ENCODE data around the gene NELFCD. TPM values are rescaled to one million over a fixed set of nuclear protein-coding genes. Genes with fewer than 3 reads are reported as not detected.
A peak's percentile ranks its signal among the peaks of the same experiment; 100 is the strongest.

The NELFCD gene
- polyA plus RNA-seq, 3 donors = 49.0 to 74.8 (median 50.1) TPM

DNA sequence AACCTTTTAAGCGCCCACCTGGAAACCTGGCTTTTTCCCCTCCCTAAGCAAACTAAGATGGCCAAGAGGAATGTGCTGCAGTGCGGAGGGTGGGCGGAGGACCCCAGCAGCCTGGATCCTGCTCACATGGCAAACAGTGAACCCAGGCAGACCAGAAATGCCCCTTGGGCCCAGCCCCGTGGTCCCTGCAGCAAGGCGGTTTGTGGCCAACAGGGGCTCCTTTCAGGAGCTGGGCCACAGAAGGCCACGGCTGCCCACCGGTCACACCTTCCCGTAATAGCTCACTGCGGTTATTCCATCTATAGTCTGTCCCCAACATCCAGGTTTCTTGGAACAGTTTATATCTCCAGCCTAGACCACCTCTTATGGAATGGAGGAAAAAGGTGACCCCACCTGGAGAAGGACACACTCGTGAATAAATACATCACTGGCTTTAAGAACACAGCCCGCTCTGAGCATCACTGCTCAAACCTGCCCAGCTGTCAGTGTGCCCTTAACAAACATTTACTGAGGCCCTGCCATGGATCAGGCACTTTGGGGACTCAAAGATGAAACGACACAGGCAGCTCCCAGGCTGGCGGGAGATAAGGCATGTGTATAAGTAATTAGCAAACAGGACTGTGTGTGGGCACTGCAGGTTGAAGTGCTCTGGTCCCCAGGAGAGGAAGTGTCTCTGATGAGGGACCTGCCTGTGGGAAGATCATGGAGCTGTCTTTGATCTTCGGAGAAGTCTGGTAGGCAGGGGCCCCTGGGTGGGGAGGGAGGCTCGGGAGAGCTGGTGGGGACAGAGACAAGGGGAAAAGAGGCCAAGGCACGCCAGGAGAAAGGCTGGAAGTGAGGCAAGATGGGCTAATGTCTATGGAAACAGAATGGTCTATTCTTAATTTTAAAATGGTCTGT is 35.0 kb downstream of the NELFCD start:
- H3K4me1 Mint-ChIP-seq = peaks cover 34% of the 10 kb centered on the region

DNA sequence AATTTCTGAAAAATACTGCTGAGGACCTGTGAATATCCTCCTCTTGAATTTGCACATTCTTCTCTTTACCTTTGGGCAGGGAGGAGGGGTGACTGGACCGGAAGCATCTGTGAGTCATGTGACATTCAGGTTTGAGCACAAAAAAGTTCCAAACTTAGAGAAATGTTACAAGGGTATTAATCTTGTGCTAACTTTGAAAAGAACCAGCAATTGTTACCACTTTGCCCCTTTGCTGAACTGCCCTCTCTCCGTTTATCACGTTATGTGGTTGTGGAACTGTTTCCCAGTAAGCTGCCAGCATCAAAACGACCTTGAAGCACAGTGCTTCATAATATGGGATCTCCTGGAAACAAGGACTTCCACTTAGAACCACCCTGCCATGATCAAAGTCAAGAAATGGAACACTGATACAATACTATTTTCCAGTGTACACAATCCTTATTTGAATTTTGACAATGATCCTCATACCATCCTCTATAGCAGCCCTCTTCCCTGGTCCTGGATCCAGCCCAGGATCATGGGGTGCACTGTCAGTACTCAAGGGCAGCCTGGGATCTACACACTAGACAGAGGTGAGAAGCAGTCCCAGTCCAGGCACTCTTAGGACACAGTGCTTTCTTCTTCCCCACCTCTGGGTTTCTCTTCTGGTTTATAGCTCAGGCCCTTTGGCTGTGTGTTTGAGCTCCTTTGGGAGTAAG is 35.9 kb downstream of the NELFCD start:
- Histone ChIP-seq H3K9ac (ENCODE audit: insufficient read depth, low read length, poor library complexity, severe bottlenecking) (no peak overlapping the region), H2AFZ (ENCODE audit: insufficient read depth, low read depth, low read length, poor library complexity, severe bottlenecking) (no peak overlapping the region)

More for the DNA sequence above, 35.0 kb downstream of the NELFCD start:
- peak overlapping the region in 1 of 2 donors; percentile 11 for H3K4me3 Mint-ChIP-seq
- Histone ChIP-seq H3K4me2 (replicated peaks; ENCODE audit: extremely low read depth, low read length, poor library complexity, severe bottlenecking) (no peak overlapping the region), H3K9ac (ENCODE audit: insufficient read depth, low read length, poor library complexity, severe bottlenecking) (no peak overlapping the region), H4K20me1 (ENCODE audit: insufficient read depth, low read length) (peaks cover 14% of the 10 kb centered on the region), H3K4me3 (replicated peaks in 1 of 3; ENCODE audit: low read depth in 2 of 3, low read length in 3 of 3) (no peak overlapping the region), H3K27ac (ENCODE audit: low read depth in 1 of 2, low read length in 2 of 2) (no peak overlapping the region), H3K4me1 (ENCODE audit: control insufficient read depth in 1 of 2, insufficient read depth in 2 of 2, low read length in 2 of 2) (peaks cover 11 to 15% of the 10 kb centered on the region in 2 donors), H2AFZ (ENCODE audit: insufficient read depth, low read depth, low read length, poor library complexity, severe bottlenecking) (no peak overlapping the region), H3K79me2 (ENCODE audit: insufficient read depth, low read length) (no peaks in the 10 kb centered on the region), H3K27me3 (ENCODE audit: control insufficient read depth in 2 of 2, insufficient read depth in 2 of 2, low read length in 2 of 2) (no peaks in the 10 kb centered on the region), H3K9me3 (replicated peaks in 1 of 2; ENCODE audit: control insufficient read depth in 1 of 2, insufficient read depth in 1 of 2, low read length in 2 of 2) (no peaks in the 10 kb centered on the region), H3K36me3 (replicated peaks in 1 of 2; ENCODE audit: control insufficient read depth in 1 of 2, insufficient read depth in 2 of 2, low read length in 2 of 2) (peaks cover 0 to 9% of the 10 kb centered on the region in 2 donors)
- DNase-seq = no peak
- no peaks in the 10 kb centered on the region for H3K9me3 Mint-ChIP-seq
- intact Hi-C loops (cut with micrococcal nuclease) = no loop called here
- H3K36me3 Mint-ChIP-seq = peaks cover 32 to 46% of the 10 kb centered on the region in 2 donors
- H3K27me3 Mint-ChIP-seq (ENCODE audit: low read depth in 3 of 3) = peaks cover 8 to 20% (median 11%) of the 10 kb centered on the region in 3 donors
- peak overlapping the region in 2 of 7 donors; percentile 10 to 57 for H3K27ac Mint-ChIP-seq
- TF ChIP-seq, protein P1, sequence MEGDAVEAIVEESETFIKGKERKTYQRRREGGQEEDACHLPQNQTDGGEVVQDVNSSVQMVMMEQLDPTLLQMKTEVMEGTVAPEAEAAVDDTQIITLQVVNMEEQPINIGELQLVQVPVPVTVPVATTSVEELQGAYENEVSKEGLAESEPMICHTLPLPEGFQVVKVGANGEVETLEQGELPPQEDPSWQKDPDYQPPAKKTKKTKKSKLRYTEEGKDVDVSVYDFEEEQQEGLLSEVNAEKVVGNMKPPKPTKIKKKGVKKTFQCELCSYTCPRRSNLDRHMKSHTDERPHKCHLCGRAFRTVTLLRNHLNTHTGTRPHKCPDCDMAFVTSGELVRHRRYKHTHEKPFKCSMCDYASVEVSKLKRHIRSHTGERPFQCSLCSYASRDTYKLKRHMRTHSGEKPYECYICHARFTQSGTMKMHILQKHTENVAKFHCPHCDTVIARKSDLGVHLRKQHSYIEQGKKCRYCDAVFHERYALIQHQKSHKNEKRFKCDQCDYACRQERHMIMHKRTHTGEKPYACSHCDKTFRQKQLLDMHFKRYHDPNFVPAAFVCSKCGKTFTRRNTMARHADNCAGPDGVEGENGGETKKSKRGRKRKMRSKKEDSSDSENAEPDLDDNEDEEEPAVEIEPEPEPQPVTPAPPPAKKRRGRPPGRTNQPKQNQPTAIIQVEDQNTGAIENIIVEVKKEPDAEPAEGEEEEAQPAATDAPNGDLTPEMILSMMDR (IDR thresholded peaks at IDR 0.05) = no peak
- 65% methylated on average over 13 of the region's 16 CpGs for WGBS (ENCODE audit: insufficient coverage)

More for the DNA sequence above, 35.9 kb downstream of the NELFCD start:
- TF ChIP-seq, protein P1 (IDR thresholded peaks at IDR 0.05) = no peak
- peaks cover 6 to 17% (median 11%) of the 10 kb centered on the region in 3 donors for H3K27me3 Mint-ChIP-seq (ENCODE audit: low read depth in 3 of 3)
- peaks cover 4 to 10% of the 10 kb centered on the region in 2 donors for H3K4me1 ChIP-seq (ENCODE audit: control insufficient read depth in 1 of 2, insufficient read depth in 2 of 2, low read length in 2 of 2)
- intact Hi-C loops (cut with micrococcal nuclease) = no loop called here
- peaks cover 34 to 53% of the 10 kb centered on the region in 2 donors for H3K36me3 Mint-ChIP-seq
- peak overlapping the region in 4 of 7 donors; percentile 23 to 75 (median 55) for H3K27ac Mint-ChIP-seq
- H3K4me3 ChIP-seq (replicated peaks in 1 of 3; ENCODE audit: low read depth in 2 of 3, low read length in 3 of 3) = no peak overlapping the region
- no peaks in the 10 kb centered on the region for H3K27me3 ChIP-seq (ENCODE audit: control insufficient read depth in 2 of 2, insufficient read depth in 2 of 2, low read length in 2 of 2)
- DNase-seq = peak in 1 of 3 donors; percentile 46
- H3K79me2 ChIP-seq (ENCODE audit: insufficient read depth, low read length) = no peaks in the 10 kb centered on the region
- H3K9me3 Mint-ChIP-seq = no peaks in the 10 kb centered on the region
- peaks cover 20% of the 10 kb centered on the region for H4K20me1 ChIP-seq (ENCODE audit: insufficient read depth, low read length)
- no peak overlapping the region for H3K27ac ChIP-seq (ENCODE audit: low read depth in 1 of 2, low read length in 2 of 2)
- WGBS (ENCODE audit: insufficient coverage) = 11% methylated on average over 3 of the region's 4 CpGs
- no peak overlapping the region for H3K4me3 Mint-ChIP-seq
- H3K36me3 ChIP-seq (replicated peaks in 1 of 2; ENCODE audit: control insufficient read depth in 1 of 2, insufficient read depth in 2 of 2, low read length in 2 of 2) = peaks cover 0 to 12% of the 10 kb centered on the region in 2 donors
- no peak overlapping the region for H3K4me2 ChIP-seq (replicated peaks; ENCODE audit: extremely low read depth, low read length, poor library complexity, severe bottlenecking)
- H3K9me3 ChIP-seq (replicated peaks in 1 of 2; ENCODE audit: control insufficient read depth in 1 of 2, insufficient read depth in 1 of 2, low read length in 2 of 2) = no peaks in the 10 kb centered on the region
- peaks cover 26% of the 10 kb centered on the region for H3K4me1 Mint-ChIP-seq
